Prostate gland (tissue), 2 donors: Measurements from ENCODE around the gene TBCEL.

Experiments used
- POLR2A ChIP-seq: fragments of 450-650 bp; IDR thresholded peaks from one replicate; pipeline ENCODE4 v1.6.1; 2016; ENCODE audit warnings: antibody characterized with exemption, mild to moderate bottlenecking
- TF ChIP-seq, protein P1 (sequence below), 4 experiments: fragments of 200-600 bp in 2 of 4; fragments of 450-650 bp in 2 of 4; sonication (generic) in 2 of 4; IDR thresholded peaks; 1 replicate in 3 of 4; 2 replicates in 1 of 4; pipeline ENCODE4 v1.5.1; 2016 to 2019; ENCODE audit warnings: antibody characterized with exemption in 4 of 4, mild to moderate bottlenecking in 2 of 4, moderate library complexity in 2 of 4

- TF ChIP-seq, protein P1, sequence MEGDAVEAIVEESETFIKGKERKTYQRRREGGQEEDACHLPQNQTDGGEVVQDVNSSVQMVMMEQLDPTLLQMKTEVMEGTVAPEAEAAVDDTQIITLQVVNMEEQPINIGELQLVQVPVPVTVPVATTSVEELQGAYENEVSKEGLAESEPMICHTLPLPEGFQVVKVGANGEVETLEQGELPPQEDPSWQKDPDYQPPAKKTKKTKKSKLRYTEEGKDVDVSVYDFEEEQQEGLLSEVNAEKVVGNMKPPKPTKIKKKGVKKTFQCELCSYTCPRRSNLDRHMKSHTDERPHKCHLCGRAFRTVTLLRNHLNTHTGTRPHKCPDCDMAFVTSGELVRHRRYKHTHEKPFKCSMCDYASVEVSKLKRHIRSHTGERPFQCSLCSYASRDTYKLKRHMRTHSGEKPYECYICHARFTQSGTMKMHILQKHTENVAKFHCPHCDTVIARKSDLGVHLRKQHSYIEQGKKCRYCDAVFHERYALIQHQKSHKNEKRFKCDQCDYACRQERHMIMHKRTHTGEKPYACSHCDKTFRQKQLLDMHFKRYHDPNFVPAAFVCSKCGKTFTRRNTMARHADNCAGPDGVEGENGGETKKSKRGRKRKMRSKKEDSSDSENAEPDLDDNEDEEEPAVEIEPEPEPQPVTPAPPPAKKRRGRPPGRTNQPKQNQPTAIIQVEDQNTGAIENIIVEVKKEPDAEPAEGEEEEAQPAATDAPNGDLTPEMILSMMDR (IDR thresholded peaks at IDR 0.05), result peak in 1 of 4 experiments; percentile 26
- TF ChIP-seq POLR2A, result no peak
These were observed 38.0 kb upstream of the TBCEL start for GRCh38 chr11:120985718-120986569.
